ENCODE data around the gene MRPS2. TPM values are rescaled to one million over a fixed set of nuclear protein-coding genes. Genes with fewer than 3 reads are reported as not detected.

The MRPS2 gene
- total and polyA plus RNA-seq, 10 of the 15 experiments (the other 5 are each of a cell fraction or from before 2014, with no cell fraction given): 3.3 to 103 (median 69.5) TPM

GRCh38 chr9:135485385-135485784 is 15.1 kb upstream of the MRPS2 start:
- no peaks in the 10 kb centered on the region; a peak in 1 of 4 replicates for H3K36me3 ChIP-seq (ENCODE audit: control insufficient read depth in 2 of 2, insufficient read depth in 2 of 2, low read length in 1 of 2)
- no TSS peak for BruUV-seq (replicated peaks)
- FAIRE-seq (no peak), ATAC-seq (no peak), DNase-seq (ENCODE audit: low read depth, low spot score) (no peak)
- H3K4me2 ChIP-seq (ENCODE audit: control insufficient read depth, insufficient read depth): no peak overlapping the region
- H3K4me1 ChIP-seq (ENCODE audit: control insufficient read depth, insufficient read depth, low read length): no peaks in the 10 kb centered on the region
- no peaks in the 10 kb centered on the region for H4K20me1 ChIP-seq (ENCODE audit: control insufficient read depth, insufficient read depth)
- ChIA-PET CTCF (no interaction called here), POLR2A (no interaction called here), SMC1A (ENCODE audit: uncharacterized antibody, unreplicated experiment) (no interaction called here), RAD21 (ENCODE audit: unreplicated experiment) (no interaction called here)
- H3K4me3 ChIP-seq: no peak overlapping the region
- intact Hi-C loops (cut with micrococcal nuclease; ENCODE audit: unreplicated experiment) (no loop called here), in situ Hi-C loops (cut with MboI) (no loop called here)
- H3K27me3 ChIP-seq (replicated peaks in 1 of 2; ENCODE audit: control insufficient read depth in 2 of 2, insufficient read depth in 2 of 2, low read length in 1 of 2): no peaks in the 10 kb centered on the region; a peak in 1 of 4 replicates
- H3K79me2 ChIP-seq (ENCODE audit: control insufficient read depth, insufficient read depth, low read length): no peaks in the 10 kb centered on the region
- H3K9ac ChIP-seq (ENCODE audit: control insufficient read depth, insufficient read depth, low read length): no peak overlapping the region
- no peak overlapping the region for H3K27ac ChIP-seq (ENCODE audit: control insufficient read depth, insufficient read depth)
- 83% methylated on average over 25 of the region's 25 CpGs for WGBS (ENCODE audit: insufficient coverage, insufficient replicate concordance, low lambda C conversion rate, missing lambda C conversion rate)
- H2AFZ ChIP-seq (ENCODE audit: control insufficient read depth, low read depth, low read length): no peak overlapping the region
- TF ChIP-seq ZZZ3 (IDR thresholded peaks at IDR 0.05; ENCODE audit: control insufficient read depth, insufficient read length, low read depth) (no peak), SPI1 (IDR thresholded peaks at IDR 0.05; ENCODE audit: borderline replicate concordance, insufficient read depth, low read depth, low read length) (no peak), NBN (IDR thresholded peaks at IDR 0.05) (no peak), POLR2AphosphoS2 (IDR thresholded peaks at IDR 0.05; ENCODE audit: low read depth, low read length) (no peak), KAT2A (conservative IDR thresholded peaks at IDR 0.05; ENCODE audit: control insufficient read depth, low read depth, low read length) (no peak), SIN3A (IDR thresholded peaks at IDR 0.05; ENCODE audit: low read depth, low read length) (no peak), BCLAF1 (IDR thresholded peaks at IDR 0.05) (no peak), USF2 (IDR thresholded peaks at IDR 0.05; ENCODE audit: borderline replicate concordance, low read depth, low read length) (no peak), FOXK2 (IDR thresholded peaks at IDR 0.05) (no peak), RCOR1 (conservative IDR thresholded peaks at IDR 0.05; ENCODE audit: low read depth, low read length) (no peak), SUZ12 (IDR thresholded peaks at IDR 0.05; ENCODE audit: unreplicated experiment) (no peak), CHD2 (IDR thresholded peaks at IDR 0.05; ENCODE audit: borderline replicate concordance, low read depth, low read length) (no peak), SP1 (IDR thresholded peaks at IDR 0.05; ENCODE audit: low read depth, low read length) (no peak), SMAD5 (IDR thresholded peaks at IDR 0.05; ENCODE audit: low read depth) (no peak), FOXM1 (IDR thresholded peaks at IDR 0.05; ENCODE audit: low read depth, low read length) (no peak)
- TF ChIP-seq, protein P1, sequence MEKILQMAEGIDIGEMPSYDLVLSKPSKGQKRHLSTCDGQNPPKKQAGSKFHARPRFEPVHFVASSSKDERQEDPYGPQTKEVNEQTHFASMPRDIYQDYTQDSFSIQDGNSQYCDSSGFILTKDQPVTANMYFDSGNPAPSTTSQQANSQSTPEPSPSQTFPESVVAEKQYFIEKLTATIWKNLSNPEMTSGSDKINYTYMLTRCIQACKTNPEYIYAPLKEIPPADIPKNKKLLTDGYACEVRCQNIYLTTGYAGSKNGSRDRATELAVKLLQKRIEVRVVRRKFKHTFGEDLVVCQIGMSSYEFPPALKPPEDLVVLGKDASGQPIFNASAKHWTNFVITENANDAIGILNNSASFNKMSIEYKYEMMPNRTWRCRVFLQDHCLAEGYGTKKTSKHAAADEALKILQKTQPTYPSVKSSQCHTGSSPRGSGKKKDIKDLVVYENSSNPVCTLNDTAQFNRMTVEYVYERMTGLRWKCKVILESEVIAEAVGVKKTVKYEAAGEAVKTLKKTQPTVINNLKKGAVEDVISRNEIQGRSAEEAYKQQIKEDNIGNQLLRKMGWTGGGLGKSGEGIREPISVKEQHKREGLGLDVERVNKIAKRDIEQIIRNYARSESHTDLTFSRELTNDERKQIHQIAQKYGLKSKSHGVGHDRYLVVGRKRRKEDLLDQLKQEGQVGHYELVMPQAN (conservative IDR thresholded peaks at IDR 0.05): no peak
- TF ChIP-seq, protein P2, sequence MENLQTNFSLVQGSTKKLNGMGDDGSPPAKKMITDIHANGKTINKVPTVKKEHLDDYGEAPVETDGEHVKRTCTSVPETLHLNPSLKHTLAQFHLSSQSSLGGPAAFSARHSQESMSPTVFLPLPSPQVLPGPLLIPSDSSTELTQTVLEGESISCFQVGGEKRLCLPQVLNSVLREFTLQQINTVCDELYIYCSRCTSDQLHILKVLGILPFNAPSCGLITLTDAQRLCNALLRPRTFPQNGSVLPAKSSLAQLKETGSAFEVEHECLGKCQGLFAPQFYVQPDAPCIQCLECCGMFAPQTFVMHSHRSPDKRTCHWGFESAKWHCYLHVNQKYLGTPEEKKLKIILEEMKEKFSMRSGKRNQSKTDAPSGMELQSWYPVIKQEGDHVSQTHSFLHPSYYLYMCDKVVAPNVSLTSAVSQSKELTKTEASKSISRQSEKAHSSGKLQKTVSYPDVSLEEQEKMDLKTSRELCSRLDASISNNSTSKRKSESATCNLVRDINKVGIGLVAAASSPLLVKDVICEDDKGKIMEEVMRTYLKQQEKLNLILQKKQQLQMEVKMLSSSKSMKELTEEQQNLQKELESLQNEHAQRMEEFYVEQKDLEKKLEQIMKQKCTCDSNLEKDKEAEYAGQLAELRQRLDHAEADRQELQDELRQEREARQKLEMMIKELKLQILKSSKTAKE (IDR thresholded peaks at IDR 0.05; ENCODE audit: low read depth, poor library complexity, severe bottlenecking): no peak
- no peaks in the 10 kb centered on the region for H3K9me3 ChIP-seq (replicated peaks; ENCODE audit: control insufficient read depth, insufficient read depth, low read length)

Data from GM12878 (cell line).